ENCODE results near the gene MB. TPM values are rescaled to one million over a fixed set of nuclear protein-coding genes. Genes with fewer than 3 reads are reported as not detected.

The MB gene
- total and polyA plus RNA-seq, 3 donors from 2014 or later: 0.93 to 62.6 (median 2.2) TPM

DNA sequence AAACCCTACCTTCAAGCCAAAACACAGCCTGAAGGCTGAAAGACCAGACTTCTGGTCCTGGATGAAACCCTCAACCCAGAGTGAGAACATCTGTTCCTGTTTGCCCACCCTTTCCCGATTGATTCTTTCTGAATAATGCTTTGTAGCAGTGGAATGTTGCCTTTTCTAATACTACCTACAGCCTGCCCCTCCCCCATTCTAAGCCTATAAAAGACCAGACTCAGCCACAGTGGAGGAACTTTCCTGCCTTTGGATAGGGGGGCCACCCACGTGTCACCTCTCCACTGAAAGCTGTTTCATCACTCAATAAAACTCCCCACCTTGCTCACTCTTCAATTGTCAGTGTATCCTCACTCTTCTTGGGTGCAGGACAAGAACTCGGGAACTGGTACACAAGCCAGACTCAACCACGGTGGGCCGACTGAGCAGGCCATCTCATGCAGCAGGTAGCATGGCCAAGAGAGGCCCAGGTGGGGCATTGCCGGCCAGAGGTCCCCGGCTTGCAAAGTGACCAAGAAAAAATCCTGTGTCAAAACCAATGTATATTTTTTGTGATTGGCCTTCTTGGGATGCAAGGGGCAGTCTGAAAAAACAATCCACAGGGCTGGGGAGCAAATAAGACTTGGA, 24.5 kb upstream of the MB start:
- TF ChIP-seq, protein P1, sequence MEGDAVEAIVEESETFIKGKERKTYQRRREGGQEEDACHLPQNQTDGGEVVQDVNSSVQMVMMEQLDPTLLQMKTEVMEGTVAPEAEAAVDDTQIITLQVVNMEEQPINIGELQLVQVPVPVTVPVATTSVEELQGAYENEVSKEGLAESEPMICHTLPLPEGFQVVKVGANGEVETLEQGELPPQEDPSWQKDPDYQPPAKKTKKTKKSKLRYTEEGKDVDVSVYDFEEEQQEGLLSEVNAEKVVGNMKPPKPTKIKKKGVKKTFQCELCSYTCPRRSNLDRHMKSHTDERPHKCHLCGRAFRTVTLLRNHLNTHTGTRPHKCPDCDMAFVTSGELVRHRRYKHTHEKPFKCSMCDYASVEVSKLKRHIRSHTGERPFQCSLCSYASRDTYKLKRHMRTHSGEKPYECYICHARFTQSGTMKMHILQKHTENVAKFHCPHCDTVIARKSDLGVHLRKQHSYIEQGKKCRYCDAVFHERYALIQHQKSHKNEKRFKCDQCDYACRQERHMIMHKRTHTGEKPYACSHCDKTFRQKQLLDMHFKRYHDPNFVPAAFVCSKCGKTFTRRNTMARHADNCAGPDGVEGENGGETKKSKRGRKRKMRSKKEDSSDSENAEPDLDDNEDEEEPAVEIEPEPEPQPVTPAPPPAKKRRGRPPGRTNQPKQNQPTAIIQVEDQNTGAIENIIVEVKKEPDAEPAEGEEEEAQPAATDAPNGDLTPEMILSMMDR (IDR thresholded peaks at IDR 0.05): no peak
- no peak for TF ChIP-seq POLR2A (IDR thresholded peaks at IDR 0.05)
- Histone ChIP-seq H3K36me3 (ENCODE audit: low read depth, missing control alignments) (no peaks in the 10 kb centered on the region), H3K27me3 (no peaks in the 10 kb centered on the region), H3K27ac (no peak overlapping the region), H3K9me3 (no peaks in the 10 kb centered on the region), H3K4me3 (no peak overlapping the region), H3K4me1 (peaks cover 51% of the 10 kb centered on the region)
- no peak for DNase-seq
- 84 to 86% methylated on average over 7 of the region's 7 CpGs for WGBS, 2 donors
- intact Hi-C loops (cut with DNase I; ENCODE audit: low total_unique reads): no loop called here

DNA sequence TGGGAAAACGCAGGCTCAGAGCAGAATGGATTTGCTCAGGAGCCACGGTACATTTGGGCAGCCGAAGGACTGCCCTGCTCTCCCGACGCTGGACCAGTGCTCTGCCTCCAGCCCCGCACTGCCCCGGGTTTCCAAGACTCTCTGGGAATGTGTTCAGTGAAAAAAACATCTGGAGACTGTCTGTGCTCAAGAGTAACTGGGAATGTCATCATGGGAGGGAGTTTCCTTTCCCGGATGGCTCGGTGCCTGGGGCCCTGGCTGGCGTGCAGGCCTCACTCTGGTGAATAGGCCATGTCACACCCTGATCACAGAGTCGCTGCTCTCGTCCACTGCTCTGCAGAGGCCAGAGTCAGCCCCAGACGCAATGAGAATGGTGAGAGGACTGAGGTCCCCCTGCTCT, 21.3 kb upstream of the MB start:
- Histone ChIP-seq H3K4me1 (peaks cover 37% of the 10 kb centered on the region), H3K27me3 (no peaks in the 10 kb centered on the region), H3K27ac (peak overlapping the region; percentile 48 to 78), H3K36me3 (ENCODE audit: low read depth, missing control alignments) (no peaks in the 10 kb centered on the region), H3K4me3 (no peak overlapping the region), H3K9me3 (no peaks in the 10 kb centered on the region)
- DNase-seq: peak; percentile 66
- 50 to 83% methylated on average over 1 to 13 of the region's 13 CpGs for WGBS, 2 donors
- TF ChIP-seq, protein P1 (IDR thresholded peaks at IDR 0.05): no peak
- TF ChIP-seq POLR2A (IDR thresholded peaks at IDR 0.05): no peak
- intact Hi-C loops (cut with DNase I; ENCODE audit: low total_unique reads): loop anchor here (10.0 kb wide), 1 partner anchor 196 kb away; no protein-coding TSS in a partner anchor

DNA sequence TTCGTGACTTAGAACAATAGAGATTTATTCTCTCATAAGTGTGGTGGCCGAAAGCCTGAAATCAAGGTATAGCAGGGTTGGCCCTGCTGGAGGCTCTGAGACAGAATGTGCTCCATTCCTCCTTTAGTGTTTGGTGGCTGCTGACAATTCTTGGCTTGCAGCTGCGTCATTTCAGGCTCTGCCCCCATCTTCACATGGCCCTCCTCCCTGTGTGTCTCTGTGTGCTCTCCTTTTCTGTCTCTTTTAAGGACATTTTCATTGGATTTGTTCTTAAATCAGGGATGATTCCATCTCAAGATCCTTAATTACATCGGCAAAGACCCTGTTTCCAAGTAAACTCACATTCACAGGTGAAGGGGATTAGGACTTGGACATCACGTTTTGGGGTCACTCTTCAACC, 20.9 kb upstream of the MB start:
- Histone ChIP-seq H3K4me3 (no peak overlapping the region), H3K27ac (peak overlapping the region; percentile 48 to 78), H3K4me1 (peaks cover 37% of the 10 kb centered on the region), H3K36me3 (ENCODE audit: low read depth, missing control alignments) (no peaks in the 10 kb centered on the region), H3K27me3 (no peaks in the 10 kb centered on the region), H3K9me3 (no peaks in the 10 kb centered on the region)
- 52 to 73% methylated on average over 5 of the region's 5 CpGs for whole genome bisulfite sequencing, 2 donors
- DNase-seq: no peak
- intact Hi-C loops (cut with DNase I; ENCODE audit: low total_unique reads): loop anchor here (10.0 kb wide), 1 partner anchor 197 kb away; no protein-coding TSS in a partner anchor
- no peak for TF ChIP-seq POLR2A (IDR thresholded peaks at IDR 0.05)
- TF ChIP-seq, protein P1 (IDR thresholded peaks at IDR 0.05): no peak

DNA sequence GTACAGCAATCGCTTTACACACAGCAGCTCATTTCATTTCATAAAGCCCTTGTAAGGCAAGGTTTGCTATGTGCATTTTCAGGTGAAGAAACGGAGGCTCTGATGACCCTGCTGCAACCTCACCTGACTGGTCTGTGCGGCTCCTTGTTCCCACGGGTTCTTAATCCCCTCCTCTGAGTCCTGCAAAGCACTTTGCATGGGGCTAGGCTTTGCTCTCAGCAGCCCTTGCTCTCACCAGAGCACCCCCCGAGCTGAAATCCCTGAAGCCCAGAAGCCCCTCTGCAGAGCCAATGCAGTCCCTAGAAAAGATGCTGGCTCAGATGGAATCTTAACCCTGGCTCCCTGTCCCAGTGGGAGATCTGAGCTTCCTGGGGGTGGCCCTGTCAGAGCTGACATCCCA, 20.1 kb upstream of the MB start:
- H3K4me3 ChIP-seq: no peak overlapping the region
- H3K9me3 ChIP-seq: no peaks in the 10 kb centered on the region
- peak overlapping the region; percentile 48 to 78 for H3K27ac ChIP-seq
- H3K36me3 ChIP-seq (ENCODE audit: low read depth, missing control alignments): no peaks in the 10 kb centered on the region
- intact Hi-C loops (cut with DNase I; ENCODE audit: low total_unique reads): loop anchor here (10.0 kb wide), 1 partner anchor 198 kb away; no protein-coding TSS in a partner anchor
- no peaks in the 10 kb centered on the region for H3K27me3 ChIP-seq
- WGBS, 2 donors: 80 to 83% methylated on average over 4 to 5 of the region's 5 CpGs
- DNase-seq: no peak
- TF ChIP-seq, protein P1 (IDR thresholded peaks at IDR 0.05): no peak
- no peak for TF ChIP-seq POLR2A (IDR thresholded peaks at IDR 0.05)
- H3K4me1 ChIP-seq: peaks cover 33% of the 10 kb centered on the region

All from testis (tissue), 3 donors.